Upper lobe of left lung (tissue), 6 donors: ENCODE results near the gene SNRNP48. TPM values are rescaled to one million over a fixed set of nuclear protein-coding genes. Genes with fewer than 3 reads are reported as not detected.

ENCODE experiments used
- ATAC-seq, 2 donors: fragments of 200-7000 bp; cut with Tn5 transposase; one replicate each; pipeline ENCODE4 v1.9.1; 2022; ENCODE audit warnings: mild to moderate bottlenecking in 2 of 2, moderate library complexity in 2 of 2; ENCODE audit not compliant: low FRiP score in 2 of 2
- DNase-seq, 2 donors: peaks; one replicate each; pipeline ENCODE4 v3.0.0-alpha.2; 2019 to 2020
- H3K27ac ChIP-seq, 4 donors: fragments of 200-600 bp; sonication (generic); one replicate each; pipeline ENCODE4 v1.5.1; 2016 to 2019
- H3K27me3 ChIP-seq, 4 donors: fragments of 200-600 bp; sonication (generic); one replicate each; pipeline ENCODE4 v1.5.1; 2017 to 2019
- H3K36me3 ChIP-seq, 4 donors: fragments of 200-600 bp; sonication (generic); one replicate each; pipeline ENCODE4 v1.5.1; 2016 to 2019
- H3K4me1 ChIP-seq, 4 donors: fragments of 200-600 bp; sonication (generic); one replicate each; pipeline ENCODE4 v1.5.1; 2018 to 2019
- H3K4me3 ChIP-seq, 4 donors: fragments of 200-600 bp; sonication (generic); one replicate each; pipeline ENCODE4 v1.5.1; 2017 to 2019; ENCODE audit warnings: mild to moderate bottlenecking in 2 of 4, moderate library complexity in 1 of 4
- H3K9me3 ChIP-seq, 4 donors: fragments of 200-600 bp; sonication (generic); one replicate each; pipeline ENCODE4 v1.5.1; 2018 to 2019
- CTCF ChIP-seq, 6 experiments: fragments of 450-650 bp in 4 of 6; fragments of 200-600 bp in 2 of 6; sonication (generic) in 2 of 6; IDR thresholded peaks; one replicate each; pipeline ENCODE4 v1.5.1; 2016 to 2019; ENCODE audit warnings: antibody characterized with exemption in 6 of 6
- EP300 ChIP-seq, 4 donors: sonication (generic); formaldehyde crosslinking; IDR thresholded peaks; one replicate each; pipeline ENCODE4 v1.5.1; 2017; ENCODE audit warnings: antibody characterized with exemption in 4 of 4, control low read depth in 2 of 4
- POLR2A ChIP-seq, 4 donors: fragments of 450-650 bp; IDR thresholded peaks; one replicate each; pipeline ENCODE4 v1.5.1; 2016 to 2017; ENCODE audit warnings: antibody characterized with exemption in 4 of 4, mild to moderate bottlenecking in 2 of 4
- POLR2AphosphoS5 ChIP-seq, 2 donors: sonication (generic); formaldehyde crosslinking; IDR thresholded peaks; one replicate each; pipeline ENCODE4 v1.5.1; 2017; ENCODE audit warnings: antibody characterized with exemption in 2 of 2
- WGBS, 2 donors: methylation state at CpG; one replicate each; pipeline ENCODE4 v1.1.5; 2017 to 2018; 5-methylcytosine and 5-hydroxymethylcytosine counted together
- total RNA-seq, 6 donors: library from RNA; depleted of rRNA in 4 of 6; stranded (reverse); fragments of >200 nt in 4 of 6; gene quantifications; one replicate each; pipeline versions ENCODE4 v1.1.0 to v1.2.1, GENCODE V29; 2016 to 2021
- donor health status: DM: no; HTN: no; CAD: no; lungs with moderate emphysema.
- donor health status: DM: no; HTN: yes; CAD: no; lungs with severe emphysema.

SNRNP48 gene
- total RNA-seq, 6 donors from 2014 or later = 1.3 to 23.0 (median 10.2) TPM

DNA sequence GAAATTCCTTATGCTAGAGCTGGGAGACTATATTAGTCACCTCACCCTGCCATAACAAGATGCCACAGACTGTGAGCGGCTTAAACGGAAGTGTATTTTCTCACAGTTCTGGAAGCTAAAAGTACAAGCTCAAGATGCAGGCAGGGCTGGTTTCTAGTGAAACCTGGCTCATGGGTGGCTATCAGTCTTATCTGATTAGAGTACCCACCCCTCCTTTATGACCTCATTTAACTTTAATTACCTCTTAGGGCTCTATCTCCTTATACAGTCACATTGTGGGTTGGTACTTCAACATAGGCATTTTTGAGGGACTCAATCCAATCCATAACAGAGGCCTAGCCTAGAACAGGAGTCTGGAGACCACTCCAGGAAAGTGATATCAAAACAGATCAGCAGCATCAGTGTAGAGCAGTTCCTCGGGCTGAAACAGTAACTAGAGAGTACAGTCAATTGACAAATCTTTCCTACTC lies 2.3 kb upstream of the SNRNP48 start:
- Histone ChIP-seq H3K4me1 (peaks cover 14 to 27% (median 22%) of the 10 kb centered on the region in 4 donors), H3K27ac (no peak overlapping the region), H3K27me3 (no peaks in the 10 kb centered on the region), H3K4me3 (no peak overlapping the region), H3K9me3 (no peaks in the 10 kb centered on the region), H3K36me3 (no peaks in the 10 kb centered on the region)
- WGBS, 2 donors = 79 to 84% methylated on average over 3 of the region's 3 CpGs
- TF ChIP-seq POLR2A (IDR thresholded peaks at IDR 0.05) (no peak), EP300 (IDR thresholded peaks at IDR 0.05) (no peak)
- DNase-seq (no peak), ATAC-seq (no peak)

DNA sequence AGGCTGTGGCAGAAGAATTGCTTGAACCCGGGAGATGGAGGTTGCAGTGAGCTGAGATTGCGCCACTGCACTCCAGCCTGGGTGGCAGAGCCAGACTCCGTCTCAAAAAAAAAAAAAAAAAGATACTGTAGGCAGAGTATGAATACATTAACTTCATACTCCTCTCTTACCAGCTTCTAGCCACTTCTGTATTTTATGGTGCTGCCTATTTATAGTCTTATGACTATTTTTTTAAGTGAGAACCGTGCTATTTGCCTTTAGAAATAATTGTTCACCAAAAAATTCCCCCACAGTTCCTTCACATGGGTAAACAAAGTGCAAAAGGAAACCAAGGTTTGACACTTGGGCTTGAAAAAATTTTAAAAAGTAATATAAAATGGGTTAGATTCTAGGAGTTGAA lies 1.5 kb upstream of the SNRNP48 start:
- 66 to 67% methylated on average over 4 of the region's 4 CpGs for WGBS, 2 donors
- Histone ChIP-seq H3K4me1 (peaks cover 14 to 35% (median 22%) of the 10 kb centered on the region in 4 donors), H3K9me3 (no peaks in the 10 kb centered on the region), H3K36me3 (peaks cover 0 to 1% (median under 1%) of the 10 kb centered on the region in 4 donors), H3K4me3 (no peak overlapping the region), H3K27me3 (no peaks in the 10 kb centered on the region), H3K27ac (no peak overlapping the region)
- TF ChIP-seq EP300 (IDR thresholded peaks at IDR 0.05) (no peak), CTCF (IDR thresholded peaks at IDR 0.05) (no peak), POLR2AphosphoS5 (IDR thresholded peaks at IDR 0.05) (no peak), POLR2A (IDR thresholded peaks at IDR 0.05) (no peak)
- ATAC-seq (no peak), DNase-seq (no peak)

DNA sequence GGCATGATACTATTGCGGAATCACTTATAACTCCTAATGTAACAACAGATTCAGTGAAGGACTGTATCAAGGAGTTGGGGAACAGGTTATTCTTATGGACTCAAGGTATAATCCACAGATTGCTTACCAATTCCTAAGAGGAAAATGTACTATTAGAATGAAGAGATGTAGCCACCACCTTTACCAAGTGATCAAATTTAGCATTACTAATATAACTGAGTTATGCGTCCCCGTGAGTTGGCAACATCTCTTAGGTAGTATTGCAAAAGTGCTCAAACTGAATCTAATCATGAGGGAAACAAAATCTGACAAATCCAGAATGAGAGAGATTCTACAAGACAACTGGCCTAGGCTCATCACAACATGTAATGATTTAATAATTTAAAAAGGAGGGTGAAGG lies 777 bp upstream of the SNRNP48 start:
- Histone ChIP-seq H3K4me1 (peaks cover 14 to 36% (median 22%) of the 10 kb centered on the region in 4 donors), H3K4me3 (peak overlapping the region in 2 of 4 donors; percentile 79 to 96)
- WGBS, 2 donors = 63 to 78% methylated on average over 3 of the region's 3 CpGs

DNA sequence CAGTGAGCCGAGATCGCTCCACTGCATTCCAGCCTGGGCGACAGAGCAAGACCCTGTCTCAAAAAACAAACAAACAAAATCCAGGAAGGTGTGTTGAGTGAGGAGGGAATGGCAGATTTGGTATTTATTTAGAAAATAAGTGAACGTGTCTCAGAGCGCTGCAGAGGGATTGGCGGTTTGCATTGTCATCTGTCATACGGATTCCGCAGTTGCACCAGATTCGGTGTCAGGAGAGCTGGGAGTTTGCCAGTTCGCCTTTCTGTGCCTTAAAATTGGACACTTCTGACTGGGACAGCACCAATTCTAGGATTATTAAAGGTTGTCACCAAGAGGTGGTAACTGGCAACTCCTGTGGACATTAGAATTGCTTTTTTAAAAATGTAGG lies 912 bp downstream of the SNRNP48 start:
- H3K27ac ChIP-seq = peak overlapping the region in 3 of 4 donors; percentile 49 to 88 (median 86)
- peak overlapping the region; percentile 78 to 97 (median 88) for H3K4me3 ChIP-seq
- peaks cover 5 to 25% (median 12%) of the 10 kb centered on the region in 4 donors for H3K36me3 ChIP-seq
- DNase-seq = peak in 1 of 2 donors; percentile 36
- H3K9me3 ChIP-seq = no peaks in the 10 kb centered on the region
- ATAC-seq = peak in 1 of 2 donors; percentile 4
- H3K4me1 ChIP-seq = peaks cover 14 to 36% (median 22%) of the 10 kb centered on the region in 4 donors
- no peaks in the 10 kb centered on the region for H3K27me3 ChIP-seq
- 9 to 15% methylated on average over 10 of the region's 10 CpGs for WGBS, 2 donors
- TF ChIP-seq POLR2A (IDR thresholded peaks at IDR 0.05) (no peak), EP300 (IDR thresholded peaks at IDR 0.05) (no peak), POLR2AphosphoS5 (IDR thresholded peaks at IDR 0.05) (no peak), CTCF (IDR thresholded peaks at IDR 0.05) (no peak)

More for the DNA sequence above, 777 bp upstream of the SNRNP48 start:
- Histone ChIP-seq H3K9me3 (no peaks in the 10 kb centered on the region), H3K36me3 (peaks cover 0 to 8% (median 6%) of the 10 kb centered on the region in 4 donors), H3K27me3 (no peaks in the 10 kb centered on the region), H3K27ac (peak overlapping the region in 1 of 4 donors; percentile 45)
- no peak for DNase-seq
- no peak for TF ChIP-seq POLR2A (IDR thresholded peaks at IDR 0.05)
- no peak for TF ChIP-seq POLR2AphosphoS5 (IDR thresholded peaks at IDR 0.05)
- TF ChIP-seq EP300 (IDR thresholded peaks at IDR 0.05) = no peak
- no peak for TF ChIP-seq CTCF (IDR thresholded peaks at IDR 0.05)
- no peak for ATAC-seq

DNA sequence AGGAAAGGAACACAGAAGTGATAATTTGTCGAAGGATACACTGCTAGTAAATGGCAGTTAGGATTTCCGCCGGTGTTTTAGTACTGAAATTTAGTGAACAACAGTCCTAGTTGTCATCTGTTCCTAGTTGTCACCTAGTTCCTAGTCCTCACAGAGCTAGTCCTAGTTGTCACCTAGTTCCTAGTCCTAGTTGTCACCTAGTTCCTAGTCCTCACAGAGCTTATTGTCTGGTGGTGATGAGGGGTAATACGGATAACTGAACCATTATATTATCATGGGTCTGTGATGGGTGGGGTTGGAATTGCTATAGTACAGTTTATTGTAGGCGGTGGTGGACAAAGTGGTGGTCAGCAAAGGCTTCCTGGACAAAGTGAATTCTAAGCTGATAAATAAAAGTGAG lies 1.8 kb downstream of the SNRNP48 start:
- no peak for TF ChIP-seq POLR2AphosphoS5 (IDR thresholded peaks at IDR 0.05)
- no peak for TF ChIP-seq POLR2A (IDR thresholded peaks at IDR 0.05)
- no peak for TF ChIP-seq CTCF (IDR thresholded peaks at IDR 0.05)
- no peak for TF ChIP-seq EP300 (IDR thresholded peaks at IDR 0.05)
- Histone ChIP-seq H3K36me3 (peaks cover 8 to 34% (median 16%) of the 10 kb centered on the region in 4 donors), H3K27me3 (no peaks in the 10 kb centered on the region), H3K27ac (no peak overlapping the region), H3K4me1 (peaks cover 14 to 36% (median 22%) of the 10 kb centered on the region in 4 donors), H3K9me3 (no peaks in the 10 kb centered on the region), H3K4me3 (no peak overlapping the region)
- no peak for DNase-seq
- WGBS, 2 donors = 92 to 96% methylated on average over 5 of the region's 5 CpGs
- no peak for ATAC-seq
